CD4-positive, alpha-beta T cell (primary cell): ENCODE data around the gene SULT4A1. TPM values are rescaled to one million over a fixed set of nuclear protein-coding genes. Genes with fewer than 3 reads are reported as not detected.

Source experiments
- ATAC-seq: fragments of 200-7000 bp; cut with Tn5 transposase; one replicate; pipeline ENCODE4 v1.10.0; 2022; ENCODE audit warnings: mild to moderate bottlenecking; ENCODE audit not compliant: poor library complexity
- CTCF ChIA-PET: fragments of 350-600 bp; sonication (Branson Sonifier 250); formaldehyde crosslinking; loops from one replicate; lab custom pipeline; 2021; ENCODE audit warnings: antibody characterized with exemption, inconsistent platforms; lab: Charles Lee
- POLR2A ChIA-PET: fragments of 350-600 bp; sonication (Branson Sonifier 250); formaldehyde crosslinking; loops from one replicate; lab custom pipeline; 2021; ENCODE audit warnings: antibody characterized with exemption, inconsistent platforms; lab: Charles Lee
- DNase-seq, 14 experiments: peaks; one replicate each; pipeline ENCODE4 v3.0.0-alpha.2; 2013 to 2020; ENCODE audit warnings: mixed read lengths in 2 of 14
- H3K27ac ChIP-seq, 2 donors: one replicate each; pipeline versions ENCODE4 v1.5.1 to v1.7.0; 2013; ENCODE audit warnings: low read length in 2 of 2, low read depth in 1 of 2, mild to moderate bottlenecking in 1 of 2
- H3K27me3 ChIP-seq, 2 experiments: 1 replicate in 1 of 2; 2 replicates in 1 of 2; pipeline versions ENCODE4 v1.6.1 to v1.7.0; 2013; ENCODE audit warnings: low read length in 2 of 2, control low read depth in 1 of 2, mild to moderate bottlenecking in 1 of 2, moderate library complexity in 1 of 2; ENCODE audit not compliant: insufficient read depth in 2 of 2, control insufficient read depth in 1 of 2
- H3K36me3 ChIP-seq: one replicate; pipeline ENCODE4 v1.6.1; 2013; ENCODE audit warnings: low read length, control low read depth; ENCODE audit not compliant: insufficient read depth
- H3K4me1 ChIP-seq: one replicate; pipeline ENCODE4 v1.6.1; 2013; ENCODE audit warnings: low read length, control low read depth; ENCODE audit not compliant: insufficient read depth
- H3K4me3 ChIP-seq: one replicate; pipeline ENCODE4 v1.5.1; 2013; ENCODE audit warnings: mild to moderate bottlenecking, low read length, moderate library complexity
- H3K9me3 ChIP-seq, 2 experiments: 1 replicate in 1 of 2; 2 replicates in 1 of 2; pipeline versions ENCODE4 v1.6.1 to v1.7.0; 2013; ENCODE audit warnings: low read length in 2 of 2, mild to moderate bottlenecking in 2 of 2, control low read depth in 1 of 2, moderate library complexity in 1 of 2; ENCODE audit not compliant: control insufficient read depth in 1 of 2, insufficient read depth in 1 of 2
- H3K27ac Mint-ChIP-seq: one replicate; pipeline ENCODE4 v1.8.0; 2020; ENCODE audit warnings: mixed read lengths
- H3K27me3 Mint-ChIP-seq: one replicate; pipeline ENCODE4 v1.8.0; 2021; ENCODE audit warnings: mixed read lengths
- H3K36me3 Mint-ChIP-seq: one replicate; pipeline ENCODE4 v1.8.0; 2021; ENCODE audit warnings: low read depth, mixed read lengths
- H3K4me1 Mint-ChIP-seq: one replicate; pipeline ENCODE4 v1.8.0; 2021; ENCODE audit warnings: low read depth, mixed read lengths
- H3K4me3 Mint-ChIP-seq: one replicate; pipeline ENCODE4 v1.8.0; 2020; ENCODE audit warnings: mild to moderate bottlenecking, mixed read lengths
- H3K9me3 Mint-ChIP-seq: one replicate; pipeline ENCODE4 v1.8.0; 2020; ENCODE audit warnings: mixed read lengths
- intact Hi-C, 2 experiments: fragments of 100-400 bp; cut with DNase I in 1 of 2; cut with micrococcal nuclease in 1 of 2; formaldehyde crosslinking; loops; one replicate each; pipeline versions ENCODE4 v1.15.1 to v1.9.0; 2023 to 2025; cut with DNase I, micrococcal nuclease
- total RNA-seq, 174 experiments: library from RNA in 2 of 174; stranded (reverse) in 2 of 174; gene quantifications; one replicate each; pipeline ENCODE4 v1.2.3 and lab custom pipeline; 2021 to 2026
- TF ChIP-seq, protein P1 (sequence below): fragments of 200-600 bp; IDR thresholded peaks from one replicate; pipeline ENCODE4 v1.8.0; 2022; ENCODE audit warnings: antibody characterized with exemption, mild to moderate bottlenecking

The SULT4A1 gene
- total RNA-seq, 2 experiments from 2014 or later = not detected

DNA sequence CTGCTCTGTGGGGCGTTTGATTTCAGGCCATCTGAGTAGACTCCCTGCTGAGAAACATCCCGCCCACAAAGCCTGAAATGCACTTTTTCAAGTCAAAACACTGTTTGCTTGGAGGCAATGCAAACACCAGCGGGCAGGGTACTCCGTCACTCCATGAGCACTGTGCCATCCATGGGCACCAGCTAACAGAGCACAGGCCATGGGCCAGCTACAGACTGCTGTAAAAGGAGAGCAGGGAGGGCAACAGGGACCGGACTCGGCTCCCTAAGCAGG is 33.7 kb downstream of the SULT4A1 start:
- Histone ChIP-seq H3K36me3 (no peaks in the 10 kb centered on the region), H3K27ac (no peak overlapping the region), H3K27me3 (peaks cover 3 to 4% of the 10 kb centered on the region in 2 experiments), H3K9me3 (no peaks in the 10 kb centered on the region), H3K4me1 (no peaks in the 10 kb centered on the region), H3K4me3 (no peak overlapping the region)
- TF ChIP-seq, protein P1, sequence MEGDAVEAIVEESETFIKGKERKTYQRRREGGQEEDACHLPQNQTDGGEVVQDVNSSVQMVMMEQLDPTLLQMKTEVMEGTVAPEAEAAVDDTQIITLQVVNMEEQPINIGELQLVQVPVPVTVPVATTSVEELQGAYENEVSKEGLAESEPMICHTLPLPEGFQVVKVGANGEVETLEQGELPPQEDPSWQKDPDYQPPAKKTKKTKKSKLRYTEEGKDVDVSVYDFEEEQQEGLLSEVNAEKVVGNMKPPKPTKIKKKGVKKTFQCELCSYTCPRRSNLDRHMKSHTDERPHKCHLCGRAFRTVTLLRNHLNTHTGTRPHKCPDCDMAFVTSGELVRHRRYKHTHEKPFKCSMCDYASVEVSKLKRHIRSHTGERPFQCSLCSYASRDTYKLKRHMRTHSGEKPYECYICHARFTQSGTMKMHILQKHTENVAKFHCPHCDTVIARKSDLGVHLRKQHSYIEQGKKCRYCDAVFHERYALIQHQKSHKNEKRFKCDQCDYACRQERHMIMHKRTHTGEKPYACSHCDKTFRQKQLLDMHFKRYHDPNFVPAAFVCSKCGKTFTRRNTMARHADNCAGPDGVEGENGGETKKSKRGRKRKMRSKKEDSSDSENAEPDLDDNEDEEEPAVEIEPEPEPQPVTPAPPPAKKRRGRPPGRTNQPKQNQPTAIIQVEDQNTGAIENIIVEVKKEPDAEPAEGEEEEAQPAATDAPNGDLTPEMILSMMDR = no peak
- Mint-ChIP-seq H3K27ac (no peak overlapping the region), H3K9me3 (no peaks in the 10 kb centered on the region), H3K4me3 (no peak overlapping the region), H3K36me3 (no peaks in the 10 kb centered on the region), H3K27me3 (peaks cover 20% of the 10 kb centered on the region), H3K4me1 (no peaks in the 10 kb centered on the region)
- ATAC-seq (no peak), DNase-seq (no peak)
- CTCF ChIA-PET = no interaction called here
- POLR2A ChIA-PET = no interaction called here
- intact Hi-C loops = no loop called here

DNA sequence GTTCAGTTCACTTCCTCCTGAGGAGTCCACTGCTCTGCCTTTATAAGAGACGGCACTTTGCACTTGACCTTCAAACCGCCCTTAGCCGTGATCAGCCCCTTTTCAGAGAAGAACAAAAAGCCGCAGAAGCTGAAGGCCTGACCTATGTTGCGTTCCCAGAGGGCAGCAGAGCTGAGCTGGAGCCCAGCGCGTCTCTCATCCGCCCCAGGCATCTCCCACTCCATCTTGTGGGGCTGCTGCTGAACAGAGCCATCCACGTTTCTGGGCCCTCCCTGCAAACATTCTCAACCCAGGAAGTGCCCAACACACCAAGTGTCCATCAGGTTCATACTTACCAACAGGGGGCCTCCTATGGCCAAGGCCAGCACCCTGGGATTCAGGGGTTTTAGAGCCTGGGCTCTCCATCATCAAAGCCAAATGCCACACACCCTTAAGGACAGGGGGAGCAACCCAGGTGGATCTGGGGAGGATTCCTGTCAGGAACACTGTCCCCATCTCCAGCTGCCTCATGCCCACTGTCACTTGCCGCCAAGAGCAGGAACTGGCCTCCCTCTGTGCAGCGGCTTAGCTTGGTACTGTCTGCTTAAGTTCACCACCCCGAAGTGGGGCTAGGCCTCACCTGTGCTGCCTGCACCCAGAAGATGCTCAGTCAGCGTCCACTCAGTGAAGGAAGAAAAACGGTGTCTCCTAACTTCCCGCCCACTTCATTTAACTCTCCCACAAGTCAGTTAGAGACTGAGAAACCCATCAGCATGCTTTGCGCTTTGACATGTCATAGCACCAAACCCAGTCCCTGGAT is 34.2 kb downstream of the SULT4A1 start:
- no peaks in the 10 kb centered on the region for H3K4me1 Mint-ChIP-seq
- H3K27ac Mint-ChIP-seq = no peak overlapping the region
- no peak for DNase-seq
- no peak overlapping the region for H3K4me3 Mint-ChIP-seq
- no peaks in the 10 kb centered on the region for H3K36me3 Mint-ChIP-seq
- H3K27me3 ChIP-seq = peaks cover 4 to 7% of the 10 kb centered on the region in 2 experiments
- H3K9me3 Mint-ChIP-seq = no peaks in the 10 kb centered on the region
- H3K27ac ChIP-seq = no peak overlapping the region
- ChIA-PET CTCF (no interaction called here), POLR2A (no interaction called here)
- H3K4me1 ChIP-seq = no peaks in the 10 kb centered on the region
- no peak for ATAC-seq
- intact Hi-C loops = no loop called here
- TF ChIP-seq, protein P1 = no peak
- no peaks in the 10 kb centered on the region for H3K9me3 ChIP-seq
- H3K4me3 ChIP-seq = no peak overlapping the region
- H3K36me3 ChIP-seq = no peaks in the 10 kb centered on the region
- H3K27me3 Mint-ChIP-seq = peaks cover 21% of the 10 kb centered on the region

DNA sequence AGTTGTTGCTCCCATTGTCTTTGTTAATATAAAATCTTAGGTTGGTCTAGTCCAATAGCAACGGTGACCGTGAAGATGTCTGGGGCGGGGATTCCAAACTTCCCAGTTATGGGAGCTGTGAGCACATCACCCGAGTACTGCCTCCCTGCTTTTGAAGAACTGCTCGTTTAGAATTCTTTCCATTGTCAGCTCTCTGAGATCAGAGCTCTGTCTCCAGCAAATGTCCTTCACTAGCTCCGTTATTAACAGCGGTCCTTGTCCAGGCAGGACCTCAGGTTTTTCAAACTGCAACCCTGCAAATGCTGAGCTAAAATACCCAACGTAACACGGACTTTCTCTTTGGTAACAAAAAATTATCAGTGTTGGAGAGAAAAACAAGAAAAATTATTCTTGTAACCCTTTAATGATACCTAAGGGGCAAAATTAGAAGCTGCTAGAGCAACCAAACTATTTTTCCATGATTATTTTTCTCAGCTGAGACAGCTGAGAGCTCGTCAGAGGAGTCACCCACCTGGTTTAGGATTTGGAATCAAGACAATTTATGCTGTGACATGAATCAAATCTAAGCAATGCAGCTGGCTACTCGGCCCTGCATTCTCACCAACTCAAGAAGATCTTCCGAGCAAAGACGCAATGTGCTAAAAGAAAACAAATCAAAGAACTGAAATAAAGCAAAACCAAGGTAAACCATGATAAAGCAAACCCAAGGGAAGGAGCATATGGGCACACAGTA is 35.1 kb downstream of the SULT4A1 start:
- no peak overlapping the region for H3K27ac Mint-ChIP-seq
- H3K4me1 Mint-ChIP-seq = no peaks in the 10 kb centered on the region
- DNase-seq (no peak), ATAC-seq (no peak)
- H3K27ac ChIP-seq = no peak overlapping the region
- intact Hi-C loops = no loop called here
- H3K27me3 ChIP-seq = peaks cover 7 to 8% of the 10 kb centered on the region in 2 experiments
- H3K27me3 Mint-ChIP-seq = peaks cover 28% of the 10 kb centered on the region
- CTCF ChIA-PET = no interaction called here
- no peaks in the 10 kb centered on the region for H3K36me3 ChIP-seq
- no peak overlapping the region for H3K4me3 Mint-ChIP-seq
- H3K9me3 Mint-ChIP-seq = no peaks in the 10 kb centered on the region
- no peaks in the 10 kb centered on the region for H3K9me3 ChIP-seq
- no peaks in the 10 kb centered on the region for H3K36me3 Mint-ChIP-seq
- POLR2A ChIA-PET = no interaction called here
- TF ChIP-seq, protein P1 = no peak
- H3K4me3 ChIP-seq = no peak overlapping the region
- H3K4me1 ChIP-seq = no peaks in the 10 kb centered on the region
